ENCODE results near the gene BAHD1.

DNA sequence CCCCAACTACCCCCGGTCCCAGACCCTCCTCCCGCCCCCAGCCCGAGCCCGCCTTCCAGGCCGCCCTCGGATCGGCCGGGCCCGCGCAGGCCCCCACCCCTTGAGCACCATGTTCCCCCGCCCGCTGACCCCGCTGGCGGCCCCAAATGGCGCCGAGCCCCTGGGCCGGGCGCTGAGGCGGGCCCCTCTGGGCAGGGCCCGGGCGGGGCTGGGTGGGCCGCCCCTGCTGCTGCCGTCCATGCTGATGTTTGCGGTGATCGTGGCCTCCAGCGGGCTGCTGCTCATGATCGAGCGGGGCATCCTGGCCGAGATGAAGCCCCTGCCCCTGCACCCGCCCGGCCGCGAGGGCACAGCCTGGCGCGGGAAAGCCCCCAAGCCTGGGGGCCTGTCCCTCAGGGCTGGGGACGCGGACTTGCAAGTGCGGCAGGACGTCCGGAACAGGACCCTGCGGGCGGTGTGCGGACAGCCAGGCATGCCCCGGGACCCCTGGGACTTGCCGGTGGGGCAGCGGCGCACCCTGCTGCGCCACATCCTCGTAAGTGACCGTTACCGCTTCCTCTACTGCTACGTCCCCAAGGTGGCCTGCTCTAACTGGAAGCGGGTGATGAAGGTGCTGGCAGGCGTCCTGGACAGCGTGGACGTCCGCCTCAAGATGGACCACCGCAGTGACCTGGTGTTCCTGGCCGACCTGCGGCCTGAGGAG, 30.5 kb downstream of the BAHD1 start:
- TF ChIP-seq, protein P1, sequence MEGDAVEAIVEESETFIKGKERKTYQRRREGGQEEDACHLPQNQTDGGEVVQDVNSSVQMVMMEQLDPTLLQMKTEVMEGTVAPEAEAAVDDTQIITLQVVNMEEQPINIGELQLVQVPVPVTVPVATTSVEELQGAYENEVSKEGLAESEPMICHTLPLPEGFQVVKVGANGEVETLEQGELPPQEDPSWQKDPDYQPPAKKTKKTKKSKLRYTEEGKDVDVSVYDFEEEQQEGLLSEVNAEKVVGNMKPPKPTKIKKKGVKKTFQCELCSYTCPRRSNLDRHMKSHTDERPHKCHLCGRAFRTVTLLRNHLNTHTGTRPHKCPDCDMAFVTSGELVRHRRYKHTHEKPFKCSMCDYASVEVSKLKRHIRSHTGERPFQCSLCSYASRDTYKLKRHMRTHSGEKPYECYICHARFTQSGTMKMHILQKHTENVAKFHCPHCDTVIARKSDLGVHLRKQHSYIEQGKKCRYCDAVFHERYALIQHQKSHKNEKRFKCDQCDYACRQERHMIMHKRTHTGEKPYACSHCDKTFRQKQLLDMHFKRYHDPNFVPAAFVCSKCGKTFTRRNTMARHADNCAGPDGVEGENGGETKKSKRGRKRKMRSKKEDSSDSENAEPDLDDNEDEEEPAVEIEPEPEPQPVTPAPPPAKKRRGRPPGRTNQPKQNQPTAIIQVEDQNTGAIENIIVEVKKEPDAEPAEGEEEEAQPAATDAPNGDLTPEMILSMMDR (IDR thresholded peaks at IDR 0.05; ENCODE audit: low read length): no peak
- TF ChIP-seq EZH2phosphoT487 (IDR thresholded peaks at IDR 0.05; ENCODE audit: low read length) (no peak), EZH2 (optimal IDR thresholded peaks at IDR 0.05; ENCODE audit: low read depth, low read length) (no peak)
